Lower leg skin (tissue), 4 donors: ENCODE results near the gene PEX16. TPM values are rescaled to one million over a fixed set of nuclear protein-coding genes. Genes with fewer than 3 reads are reported as not detected.

Experiments used
- DNase-seq, 2 donors: peaks; one replicate each; pipeline ENCODE4 v3.0.0-alpha.2; 2019; ENCODE audit warnings: low spot score in 2 of 2
- H3K4me3 ChIP-seq: fragments of 200-600 bp; sonication (generic); 2 replicates; pipeline ENCODE4 v1.5.1; 2017; ENCODE audit warnings: mild to moderate bottlenecking, low read depth; ENCODE audit not compliant: poor library complexity, severe bottlenecking
- CTCF ChIP-seq, 3 donors: fragments of 450-650 bp; IDR thresholded peaks; one replicate each; pipeline ENCODE4 v1.5.1; 2016; ENCODE audit warnings: antibody characterized with exemption in 3 of 3, mild to moderate bottlenecking in 3 of 3, moderate library complexity in 2 of 3
- POLR2A ChIP-seq, 2 donors: fragments of 450-650 bp; IDR thresholded peaks; one replicate each; pipeline ENCODE4 v1.6.1; 2016 to 2017; ENCODE audit warnings: antibody characterized with exemption in 2 of 2, mild to moderate bottlenecking in 1 of 2, moderate library complexity in 1 of 2
- WGBS, 2 donors: methylation state at CpG; one replicate each; pipeline ENCODE4 v1.1.5; 2018; 5-methylcytosine and 5-hydroxymethylcytosine counted together
- intact Hi-C: fragments of 100-400 bp; cut with DNase I; formaldehyde crosslinking; loops from one replicate; pipeline ENCODE4 v1.15.0; 2023; ENCODE audit warnings: low total_unique reads
- total RNA-seq, 4 donors: library from RNA; depleted of rRNA; stranded (reverse); fragments of >200 nt; gene quantifications; one replicate each; pipeline ENCODE4 v1.1.0, GENCODE V29; 2016

Gene PEX16
- total RNA-seq, 4 donors from 2014 or later, result 36.7 to 52.8 (median 41.2) TPM

GRCh38 chr11:45933846-45934579 is 16.3 kb upstream of the PEX16 start:
- H3K4me3 ChIP-seq, result no peak overlapping the region

GRCh38 chr11:45933131-45933831 is 15.6 kb upstream of the PEX16 start:
- DNase-seq, result peak in 1 of 2 donors; percentile 83
- no peak for TF ChIP-seq POLR2A (IDR thresholded peaks at IDR 0.05)
- TF ChIP-seq CTCF (IDR thresholded peaks at IDR 0.05), result no peak
- H3K4me3 ChIP-seq, result no peak overlapping the region
- 47 to 62% methylated on average over 15 of the region's 15 CpGs for WGBS, 2 donors
- intact Hi-C loops, result no loop called here

More at GRCh38 chr11:45933846-45934579, 16.3 kb upstream of the PEX16 start:
- intact Hi-C loops, result no loop called here
- no peak for TF ChIP-seq CTCF (IDR thresholded peaks at IDR 0.05)
- no peak for DNase-seq
- 45 to 49% methylated on average over 20 to 21 of the region's 21 CpGs for WGBS, 2 donors

GRCh38 chr11:45932217-45932616 is 14.5 kb upstream of the PEX16 start:
- no peak overlapping the region for H3K4me3 ChIP-seq
- intact Hi-C loops, result no loop called here
- 53 to 59% methylated on average over 8 of the region's 8 CpGs for whole genome bisulfite sequencing, 2 donors
- no peak for TF ChIP-seq CTCF (IDR thresholded peaks at IDR 0.05)
- peak in 1 of 2 donors; percentile 76 for DNase-seq

- peak in 1 of 2 donors; percentile 80 for DNase-seq
- intact Hi-C loops, result no loop called here
- 60 to 70% methylated on average over 10 of the region's 10 CpGs for WGBS, 2 donors
- H3K4me3 ChIP-seq, result no peak overlapping the region
- TF ChIP-seq CTCF (IDR thresholded peaks at IDR 0.05) (no peak), POLR2A (IDR thresholded peaks at IDR 0.05) (no peak)
Observed at GRCh38 chr11:45931739-45932138, 14.1 kb upstream of the PEX16 start.

- no peak overlapping the region for H3K4me3 ChIP-seq
- WGBS, 2 donors, result 51 to 72% methylated on average over 8 of the region's 8 CpGs
- intact Hi-C loops, result no loop called here
- no peak for DNase-seq
- TF ChIP-seq POLR2A (IDR thresholded peaks at IDR 0.05), result no peak
Observed at GRCh38 chr11:45930951-45931570, 13.4 kb upstream of the PEX16 start.
